GM21360 (cell line): Measurements from ENCODE around the gene ESCO1.
"Not testable (repeated sequence)": the region's sequence is repeated elsewhere in the genome, so short reads cannot be mapped to it uniquely, and the experiment has no call there.

ENCODE experiments used
- ATAC-seq: cut with Tn5 transposase; IDR thresholded peaks from one replicate; pipeline ENCODE4 v1.9.1; 2021; ENCODE audit warnings: mild to moderate bottlenecking, moderate library complexity; ENCODE audit not compliant: unreplicated experiment

The ESCO1 gene

GRCh38 chr18:21593540-21594257 lies 6.8 kb downstream of the ESCO1 start:
- no peak for ATAC-seq

- not testable (repeated sequence) for ATAC-seq
Measured at GRCh38 chr18:21592361-21592760, 8.1 kb downstream of the ESCO1 start.

GRCh38 chr18:21584391-21584790 lies 16.1 kb downstream of the ESCO1 start:
- ATAC-seq = no peak

GRCh38 chr18:21575656-21576055 lies 24.8 kb downstream of the ESCO1 start:
- ATAC-seq = no peak

- no peak for ATAC-seq
Measured at GRCh38 chr18:21571772-21572171, 28.7 kb downstream of the ESCO1 start.

- ATAC-seq = no peak
Measured at GRCh38 chr18:21559195-21559594, 41.3 kb downstream of the ESCO1 start.

GRCh38 chr18:21557607-21558253 lies 42.8 kb downstream of the ESCO1 start:
- no peak for ATAC-seq

GRCh38 chr18:21550510-21550970 lies 50.0 kb downstream of the ESCO1 start:
- no peak for ATAC-seq

- ATAC-seq = no peak
Measured at GRCh38 chr18:21548647-21549046, 51.9 kb downstream of the ESCO1 start.

- ATAC-seq = no peak
Measured at GRCh38 chr18:21546423-21546822, 54.1 kb downstream of the ESCO1 start.

- ATAC-seq = no peak
Measured at GRCh38 chr18:21538230-21538629, 62.3 kb downstream of the ESCO1 start.

GRCh38 chr18:21534327-21534726 lies 66.2 kb downstream of the ESCO1 start:
- ATAC-seq = no peak

GRCh38 chr18:21526463-21526862 lies 74.0 kb downstream of the ESCO1 start:
- no peak for ATAC-seq

- ATAC-seq = no peak
Measured at GRCh38 chr18:21525916-21526315, 74.6 kb downstream of the ESCO1 start.

GRCh38 chr18:21522530-21522929 lies 78.0 kb downstream of the ESCO1 start:
- ATAC-seq = no peak

- ATAC-seq = no peak
Measured at GRCh38 chr18:21513741-21514140, 86.8 kb downstream of the ESCO1 start.

GRCh38 chr18:21513292-21513691 lies 87.2 kb downstream of the ESCO1 start:
- ATAC-seq = no peak

GRCh38 chr18:21509062-21509461 lies 91.4 kb downstream of the ESCO1 start:
- ATAC-seq = no peak

- ATAC-seq = no peak
Measured at GRCh38 chr18:21507913-21508701, 92.4 kb downstream of the ESCO1 start.

- no peak for ATAC-seq
Measured at GRCh38 chr18:21502661-21503060, 97.8 kb downstream of the ESCO1 start.

GRCh38 chr18:21499997-21500396 lies 100.5 kb downstream of the ESCO1 start:
- no peak for ATAC-seq
